Body of pancreas (tissue), 4 donors: ENCODE results near the gene CYP27B1.

Source experiments
- CTCF ChIP-seq, 7 experiments: fragments of 450-650 bp in 4 of 7; fragments of 200-600 bp in 3 of 7; sonication (generic) in 3 of 7; IDR thresholded peaks; one replicate each; pipeline ENCODE4 v1.5.1; 2016 to 2019; ENCODE audit warnings: antibody characterized with exemption in 7 of 7
- POLR2A ChIP-seq, 3 donors: fragments of 450-650 bp; IDR thresholded peaks; one replicate each; pipeline ENCODE4 v1.6.1; 2016; ENCODE audit warnings: antibody characterized with exemption in 3 of 3, mild to moderate bottlenecking in 2 of 3

DNA sequence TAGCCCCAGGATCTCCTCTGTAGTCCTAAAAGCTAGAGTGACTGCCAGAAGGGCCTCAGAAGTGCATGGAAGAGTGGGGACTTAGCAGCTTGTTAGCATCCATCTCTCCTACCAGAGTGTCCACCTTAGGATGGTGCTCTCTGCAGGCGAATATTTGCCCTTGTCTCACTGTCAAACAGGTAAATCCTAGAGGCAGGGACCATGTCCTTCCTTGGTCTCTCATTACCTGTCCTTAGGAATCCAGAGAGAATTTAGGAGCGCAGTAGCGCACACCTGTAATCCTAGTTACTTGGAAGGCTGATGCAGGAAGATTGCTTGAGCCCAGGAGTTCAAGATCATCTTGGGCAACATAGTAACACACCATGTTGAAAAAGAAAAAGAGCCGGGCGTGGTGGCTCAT lies 49.7 kb downstream of the CYP27B1 start:
- no peak for TF ChIP-seq CTCF (IDR thresholded peaks at IDR 0.05)
- TF ChIP-seq POLR2A (IDR thresholded peaks at IDR 0.05): no peak
